SH-SY5Y (cell line): ENCODE results near the gene TEAD1.

Experiments used
- GATA2 ChIP-seq: IDR thresholded peaks from 2 replicates; pipeline ENCODE4 v1.6.1; 2011; ENCODE audit warnings: mild to moderate bottlenecking, low read depth, low read length
- GATA3 ChIP-seq: IDR thresholded peaks from 2 replicates; pipeline ENCODE4 v1.6.1; 2011; ENCODE audit warnings: low read depth, mild to moderate bottlenecking, low read length, moderate library complexity

DNA sequence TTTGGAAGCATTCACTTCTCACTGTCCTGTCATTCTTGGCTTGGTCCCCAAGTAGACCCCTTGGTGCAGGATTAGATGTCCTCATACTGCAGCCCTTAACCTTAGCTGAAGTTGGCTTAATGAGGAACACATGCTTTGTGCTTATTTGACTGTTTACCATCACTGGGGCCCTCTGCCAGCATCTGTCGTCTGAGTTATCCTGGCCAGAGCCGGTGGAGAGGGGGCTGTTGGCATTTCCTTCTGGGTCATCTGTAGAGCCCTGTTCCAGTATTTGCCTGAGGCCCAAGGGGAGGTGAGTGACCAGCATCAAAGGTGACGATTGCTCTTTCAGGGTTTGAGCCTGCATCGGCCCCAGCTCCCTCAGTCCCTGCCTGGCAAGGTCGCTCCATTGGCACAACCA lies 208.4 kb downstream of the TEAD1 start:
- no peak for TF ChIP-seq GATA2
- TF ChIP-seq GATA3 = no peak
